GM12892 (cell line): ENCODE results near the gene ZNF142.

Source experiments
- POLR2A ChIP-seq: IDR thresholded peaks from 2 replicates; pipeline ENCODE4 v1.6.1; 2011; ENCODE audit warnings: low read depth, low read length, control low read depth
- POLR2AphosphoS5 ChIP-seq: IDR thresholded peaks from 2 replicates; pipeline ENCODE4 v1.6.1; 2011; ENCODE audit warnings: low read depth, low read length, control low read depth
- TAF1 ChIP-seq: IDR thresholded peaks from 2 replicates; pipeline ENCODE4 v1.6.1; 2011; ENCODE audit warnings: low read depth, mild to moderate bottlenecking, control low read depth, low read length, borderline replicate concordance

DNA sequence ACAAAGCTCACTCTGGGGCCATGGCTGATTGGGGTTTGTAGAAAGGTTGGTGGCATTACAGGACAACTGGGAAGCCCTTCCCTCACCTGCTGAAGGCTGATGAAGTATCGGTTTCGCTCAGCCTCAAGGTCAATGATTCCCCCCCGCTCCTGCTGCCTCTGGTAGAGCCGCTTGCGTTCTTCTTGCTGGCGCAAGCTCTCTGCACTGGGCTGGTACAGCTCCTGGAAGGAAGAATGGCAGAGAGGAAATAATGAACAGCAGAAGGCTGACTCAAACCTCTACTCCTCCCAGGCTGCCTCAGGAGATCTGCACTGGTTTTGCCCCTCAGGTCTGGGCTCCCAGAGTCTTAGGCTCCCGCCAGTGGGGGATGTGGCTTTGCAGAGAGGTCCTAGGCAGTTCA, 5.2 kb upstream of the ZNF142 start:
- TF ChIP-seq POLR2A, result no peak
- TF ChIP-seq TAF1, result no peak
- no peak for TF ChIP-seq POLR2AphosphoS5
